Caki2 (cell line): Measurements from ENCODE around the gene ZBTB45. TPM values are rescaled to one million over a fixed set of nuclear protein-coding genes. Genes with fewer than 3 reads are reported as not detected.
"Not testable (repeated sequence)": the region's sequence is repeated elsewhere in the genome, so short reads cannot be mapped to it uniquely, and the experiment has no call there.

Experiments used
- DNase-seq: peaks from one replicate; pipeline ENCODE4 v3.0.0-alpha.2; 2015; ENCODE audit warnings: low read depth
- in situ Hi-C: cut with HindIII; loops from 2 replicates; pipeline ENCODE4 v1.10.0; 2016; ENCODE audit warnings: low sequenced_read_pairs, low pct_unique_long_range_greater_than_20kb, mixed read lengths
- total RNA-seq: library from RNA; depleted of rRNA; stranded (reverse); fragments of >200 nt; shearing (Covaris generic); gene quantifications from 2 replicates; pipeline ENCODE4 v1.2.3, GENCODE V29; 2014; ENCODE audit warnings: low replicate concordance

Gene ZBTB45
- total RNA-seq, 1 experiment from 2014 or later, result 8.9 TPM

DNA sequence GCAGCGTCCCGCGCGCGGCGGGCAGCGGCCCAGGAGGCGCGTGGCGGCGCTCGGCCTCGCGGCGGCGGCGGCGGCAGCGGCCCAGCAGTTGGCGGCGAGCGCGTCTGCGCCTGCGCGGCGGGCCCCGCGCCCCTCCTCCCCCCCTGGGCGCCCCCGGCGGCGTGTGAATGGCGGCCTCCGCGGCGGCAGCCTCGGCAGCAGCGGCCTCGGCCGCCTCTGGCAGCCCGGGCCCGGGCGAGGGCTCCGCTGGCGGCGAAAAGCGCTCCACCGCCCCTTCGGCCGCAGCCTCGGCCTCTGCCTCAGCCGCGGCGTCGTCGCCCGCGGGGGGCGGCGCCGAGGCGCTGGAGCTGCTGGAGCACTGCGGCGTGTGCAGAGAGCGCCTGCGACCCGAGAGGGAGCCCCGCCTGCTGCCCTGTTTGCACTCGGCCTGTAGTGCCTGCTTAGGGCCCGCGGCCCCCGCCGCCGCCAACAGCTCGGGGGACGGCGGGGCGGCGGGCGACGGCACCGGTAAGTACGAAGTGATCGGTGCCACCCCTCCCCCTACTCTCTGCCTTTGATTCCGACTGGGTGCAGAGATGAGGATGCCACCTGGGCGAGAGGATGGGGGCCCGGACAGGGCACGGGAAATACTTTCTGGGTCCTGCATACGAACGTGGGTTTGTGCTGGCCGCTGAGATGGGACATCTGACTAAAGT lies 25.1 kb upstream of the ZBTB45 start:
- in situ Hi-C loops, result no loop called here
- DNase-seq, result no peak

DNA sequence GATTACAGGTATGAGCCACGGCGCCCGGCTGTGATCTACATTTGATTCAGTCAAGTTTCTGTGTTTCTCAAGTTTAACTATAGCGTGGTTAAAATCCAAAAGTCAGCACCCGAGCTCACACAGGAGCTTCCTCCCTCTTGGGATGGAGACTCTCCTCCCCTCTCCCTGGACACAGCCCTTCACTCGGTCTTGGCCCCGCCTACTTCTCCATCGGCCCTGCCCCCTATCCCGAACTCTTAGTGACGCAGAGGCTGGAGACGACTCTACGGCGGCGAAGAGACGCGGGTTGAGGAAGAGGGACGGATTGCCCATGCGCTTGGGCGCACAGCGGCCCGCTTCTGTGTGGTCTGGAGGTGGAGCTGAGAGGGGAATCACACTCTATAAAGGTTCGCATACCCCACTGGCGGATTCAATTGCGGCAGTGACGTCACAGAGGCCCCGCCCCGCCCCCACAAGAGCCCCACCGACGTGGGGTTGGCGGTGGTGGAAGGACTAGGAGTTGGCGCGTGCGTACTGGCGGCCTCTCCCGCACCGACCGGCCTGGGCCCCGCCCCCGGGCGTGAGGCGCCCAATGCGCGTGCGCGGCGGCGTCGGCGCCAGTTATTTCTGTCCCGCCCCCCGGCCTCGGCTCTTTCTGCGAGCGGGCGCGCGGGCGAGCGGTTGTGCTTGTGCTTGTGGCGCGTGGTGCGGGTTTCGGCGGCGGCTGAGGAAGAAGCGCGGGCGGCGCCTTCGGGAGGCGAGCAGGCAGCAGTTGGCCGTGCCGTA lies 24.4 kb upstream of the ZBTB45 start, which contains the start of gene TRIM28:
Gene TRIM28 (plus strand): TSS at position 239 of the 765 bp plus-strand sequence. CDS start 694 bp downstream, outside the sequence.
- in situ Hi-C loops, result no loop called here
- peak; percentile 100 for DNase-seq

DNA sequence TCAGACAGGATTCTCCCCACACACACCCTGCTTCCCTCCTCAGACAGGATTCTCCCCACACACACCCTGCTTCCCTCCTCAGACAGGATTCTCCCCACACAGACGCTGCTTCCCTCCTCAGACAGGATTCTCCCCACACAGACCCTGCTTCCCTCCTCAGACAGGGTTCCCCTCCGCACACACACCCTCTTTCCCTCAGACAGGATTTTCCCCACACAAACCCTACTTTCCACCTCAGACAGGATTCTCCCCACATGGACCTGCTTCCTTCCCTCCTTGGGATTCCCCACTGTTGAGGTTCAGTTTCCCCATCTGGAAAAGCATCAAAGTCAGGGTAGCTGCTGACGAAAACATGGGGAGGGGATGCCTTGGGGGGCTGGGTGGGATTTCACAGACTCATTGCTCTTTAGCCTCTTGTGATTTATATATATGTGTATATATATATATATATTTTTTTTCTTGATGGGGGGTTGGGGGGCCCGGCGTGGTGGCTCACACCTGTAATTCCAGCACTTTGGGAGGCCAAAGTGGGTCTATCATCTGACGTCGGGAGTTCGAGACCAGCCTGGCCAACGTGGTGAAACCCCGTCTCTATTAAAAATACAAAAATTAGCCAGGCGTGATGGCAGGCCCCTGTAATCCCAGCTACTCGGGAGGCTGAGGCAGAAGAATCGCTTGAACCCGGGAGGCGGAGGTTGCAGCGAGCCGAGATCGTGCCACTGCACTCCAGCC lies 23.2 kb upstream of the ZBTB45 start:
- DNase-seq, in situ Hi-C loops: not testable (repeated sequence)

DNA sequence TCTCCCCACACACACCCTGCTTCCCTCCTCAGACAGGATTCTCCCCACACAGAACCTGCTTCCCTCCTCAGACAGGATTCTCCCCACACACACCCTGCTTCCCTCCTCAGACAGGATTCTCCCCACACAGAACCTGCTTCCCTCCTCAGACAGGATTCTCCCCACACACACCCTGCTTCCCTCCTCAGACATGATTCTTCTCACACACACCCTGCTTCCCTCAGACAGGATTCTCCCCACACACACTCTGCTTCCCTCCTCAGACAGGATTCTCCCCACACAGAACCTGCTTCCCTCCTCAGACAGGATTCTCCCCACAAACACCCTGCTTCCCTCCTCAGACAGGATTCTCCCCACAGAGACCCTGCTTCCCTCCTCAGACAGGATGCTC lies 19.6 kb upstream of the ZBTB45 start:
- in situ Hi-C loops, DNase-seq: not testable (repeated sequence)

DNA sequence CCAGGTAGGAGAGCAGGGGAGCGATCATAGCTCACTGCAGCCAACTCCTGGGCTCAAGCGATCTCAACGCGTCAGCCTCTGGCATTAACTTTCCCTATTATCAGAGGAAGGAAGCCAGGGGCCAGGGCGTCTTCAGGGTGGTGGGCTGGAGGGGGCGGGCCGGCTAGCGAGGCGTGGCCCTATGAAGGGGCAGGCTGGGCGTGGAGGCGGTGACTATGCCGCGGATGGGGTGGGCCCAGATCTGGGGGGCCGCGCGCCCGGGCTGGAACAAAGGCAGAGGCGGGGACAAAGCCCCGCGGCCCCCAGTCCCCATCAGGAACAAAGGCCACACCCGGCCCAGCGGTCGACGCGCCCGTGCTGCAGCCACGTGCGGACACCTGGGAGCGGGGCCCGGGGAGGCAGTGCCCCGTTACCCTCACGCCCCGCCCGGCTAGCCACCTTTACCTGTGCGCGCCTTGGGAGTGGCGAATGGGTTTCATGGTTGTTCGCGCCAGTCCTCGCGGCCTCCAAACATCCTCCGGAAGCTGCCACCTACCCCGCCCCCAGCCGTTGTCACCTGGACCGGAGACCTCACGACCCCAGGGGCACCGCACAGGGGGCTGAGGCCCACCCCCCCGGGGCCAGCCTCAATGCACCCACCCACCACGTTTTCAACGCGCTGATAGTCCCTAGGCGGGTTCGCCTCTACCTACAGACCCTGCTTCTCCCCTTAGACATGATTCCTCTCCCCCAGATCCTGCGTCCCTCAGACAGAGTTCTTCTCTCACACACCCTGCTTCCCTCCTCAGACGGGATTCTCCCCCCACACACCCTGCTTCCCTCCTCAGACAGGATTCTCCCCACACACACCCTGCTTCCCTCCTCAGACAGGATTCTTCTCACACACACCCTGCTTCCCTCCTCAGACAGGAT lies 18.9 kb upstream of the ZBTB45 start:
- in situ Hi-C loops, result no loop called here

DNA sequence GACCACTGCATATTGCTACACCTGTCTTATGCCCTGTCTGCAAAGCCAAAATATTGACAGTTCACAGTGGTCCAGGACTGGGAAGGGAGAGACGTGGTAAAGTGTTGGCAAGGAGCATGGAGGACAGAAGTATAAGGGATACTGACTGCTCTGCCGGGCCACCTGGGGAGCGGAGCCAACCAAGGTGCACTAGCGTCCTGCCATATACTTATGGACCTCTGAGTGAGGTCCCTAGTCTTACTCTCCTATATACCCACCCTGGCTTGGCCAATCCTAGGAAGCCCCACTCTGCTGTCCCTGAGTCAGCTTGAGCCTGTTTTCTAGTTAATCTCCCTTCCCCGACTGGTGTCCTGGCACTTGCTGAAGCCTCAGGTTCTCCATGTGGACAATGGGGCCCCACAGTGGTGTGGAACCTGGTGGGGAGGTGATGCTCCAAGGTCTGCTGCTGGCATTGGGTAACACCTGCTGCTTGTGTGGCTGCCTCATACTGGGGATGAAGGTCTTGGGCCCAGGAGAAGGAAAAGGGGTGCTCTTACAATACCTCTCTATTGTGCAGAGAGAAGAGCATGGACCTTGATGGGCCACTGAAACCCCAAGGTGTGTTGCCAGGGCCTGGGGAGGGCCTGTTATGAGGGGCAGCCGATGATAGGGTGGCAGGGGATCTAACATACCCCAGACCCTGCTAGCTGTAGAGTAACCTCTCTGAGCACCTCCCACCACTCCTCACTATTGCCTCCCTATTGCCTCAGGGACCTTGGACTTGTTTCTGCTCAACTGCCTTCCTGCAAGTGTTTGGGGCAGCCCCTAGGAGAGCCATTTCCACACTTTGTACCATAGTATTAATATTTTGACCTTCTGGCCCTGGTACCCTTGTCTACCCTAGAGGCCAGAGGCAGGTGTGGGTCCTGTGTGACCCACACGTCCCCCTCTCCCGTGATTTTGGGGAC lies 17.5 kb upstream of the ZBTB45 start:
- in situ Hi-C loops, result no loop called here
- DNase-seq, result no peak

More for the DNA sequence above, 18.9 kb upstream of the ZBTB45 start:
- no peak for DNase-seq

DNA sequence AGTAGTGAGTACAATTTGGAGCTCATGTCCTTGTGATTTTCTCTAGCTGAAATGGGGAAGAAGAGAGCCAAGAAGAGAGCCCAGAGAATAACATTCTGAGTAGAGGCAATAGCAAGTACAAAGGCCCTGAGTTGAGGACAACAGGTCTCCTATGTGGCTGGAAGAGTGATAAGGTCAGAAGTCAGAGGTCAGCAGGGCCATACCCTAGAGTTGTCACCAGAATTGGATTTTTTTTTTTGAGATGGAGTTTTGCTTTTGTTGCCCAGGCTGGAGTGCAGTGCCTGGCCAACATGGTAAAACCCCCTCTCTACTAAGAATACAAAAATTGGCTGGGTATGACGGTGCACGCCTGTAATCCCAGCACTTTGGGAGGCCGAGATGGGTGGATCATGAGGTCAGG lies 16.2 kb upstream of the ZBTB45 start:
- in situ Hi-C loops, result no loop called here
- DNase-seq, result no peak

DNA sequence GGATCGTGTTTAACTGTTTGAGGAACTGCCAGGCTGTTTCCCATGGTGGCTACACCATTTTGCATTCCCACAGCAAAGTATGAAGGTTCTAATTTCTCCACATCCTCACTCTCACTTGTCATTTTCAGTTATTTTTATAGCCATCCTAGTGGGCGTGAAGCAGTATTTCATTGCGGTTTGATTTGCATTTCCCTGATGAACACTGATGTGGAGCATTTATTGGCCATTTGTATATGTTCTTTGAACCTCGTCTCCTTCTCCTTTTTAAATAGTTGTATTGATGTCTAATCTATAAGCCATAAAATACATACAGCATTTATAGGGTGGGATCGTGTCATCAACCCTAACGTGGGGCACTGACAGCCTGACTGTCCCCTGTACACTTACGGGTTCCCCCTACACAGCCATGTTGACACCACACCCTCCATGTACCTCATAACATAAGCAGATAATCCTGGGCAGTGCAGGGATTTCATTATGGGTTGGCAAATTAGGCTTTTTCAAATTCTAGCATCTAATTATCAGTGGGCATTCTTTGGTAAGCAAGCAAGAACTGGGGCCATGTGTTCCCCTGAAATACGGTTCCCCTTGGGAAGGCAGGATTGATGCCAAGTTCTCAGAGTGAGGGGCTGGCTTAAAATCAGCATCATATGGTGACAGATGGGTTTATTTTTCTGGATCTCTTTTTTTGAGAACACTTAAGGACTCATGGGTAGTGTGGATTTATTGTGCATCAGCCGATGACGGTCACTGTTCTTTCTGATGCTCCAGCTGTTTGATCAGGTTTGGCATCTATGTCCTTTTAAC lies 11.6 kb upstream of the ZBTB45 start:
- in situ Hi-C loops, result no loop called here
- DNase-seq, result no peak

DNA sequence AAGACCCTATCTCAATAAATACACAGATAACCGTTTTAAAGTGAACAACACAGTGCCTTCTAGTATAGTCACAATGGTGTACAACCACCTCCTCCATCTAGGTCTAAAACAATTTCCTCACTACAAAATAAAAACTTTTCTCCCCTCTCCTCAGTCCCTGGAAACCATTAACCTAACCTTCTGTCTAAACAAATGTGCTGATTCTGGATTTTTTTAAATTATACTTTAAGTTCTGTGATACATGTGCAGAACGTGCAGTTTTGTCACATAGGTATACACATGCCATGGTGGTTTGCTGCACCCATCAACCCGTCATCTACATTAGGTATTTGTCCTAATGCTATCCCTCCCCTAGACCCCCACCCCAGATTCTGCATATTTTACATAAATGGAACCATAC lies 9.8 kb upstream of the ZBTB45 start:
- in situ Hi-C loops, result no loop called here
- no peak for DNase-seq

DNA sequence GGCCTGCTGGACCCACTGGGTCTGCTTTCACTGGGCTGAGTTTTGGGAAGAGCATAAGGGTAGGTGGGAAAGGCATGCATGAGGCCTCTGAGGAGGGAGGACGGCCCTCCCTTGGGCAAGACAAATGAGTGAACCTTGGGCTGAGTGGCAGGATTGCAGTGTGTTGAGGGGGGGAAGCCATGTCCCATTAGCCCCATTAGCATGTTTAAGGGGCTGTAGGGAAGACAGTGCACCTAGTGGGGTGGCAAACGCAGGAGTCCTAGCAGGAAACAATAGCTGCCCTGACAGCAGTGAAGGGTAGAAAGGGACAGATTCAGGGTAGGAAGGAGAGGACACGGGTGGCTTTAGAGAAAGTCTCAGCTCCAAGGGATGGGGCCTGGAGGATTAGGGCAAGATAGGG lies 3.1 kb upstream of the ZBTB45 start:
- no peak for DNase-seq
- in situ Hi-C loops, result no loop called here

DNA sequence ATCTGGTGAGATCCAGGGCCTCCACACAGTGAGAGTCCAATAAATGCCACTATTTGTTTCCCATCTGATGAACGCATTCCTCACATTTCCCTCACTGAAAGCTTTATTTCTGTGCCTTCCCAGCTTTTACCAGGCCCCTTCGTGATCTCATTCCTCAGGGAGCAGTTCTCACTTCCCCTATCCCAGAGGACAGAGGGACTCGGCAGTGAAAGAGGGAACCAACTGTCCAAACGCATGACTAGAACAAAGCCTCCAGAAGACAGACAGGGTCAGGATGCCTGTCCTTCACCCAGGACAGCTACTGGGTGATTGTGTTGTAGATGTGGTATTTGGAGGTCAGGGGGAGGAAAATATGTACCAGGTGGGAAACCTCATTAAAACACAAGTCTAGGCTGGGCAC lies 2.0 kb upstream of the ZBTB45 start:
- DNase-seq, result no peak
- in situ Hi-C loops, result no loop called here

DNA sequence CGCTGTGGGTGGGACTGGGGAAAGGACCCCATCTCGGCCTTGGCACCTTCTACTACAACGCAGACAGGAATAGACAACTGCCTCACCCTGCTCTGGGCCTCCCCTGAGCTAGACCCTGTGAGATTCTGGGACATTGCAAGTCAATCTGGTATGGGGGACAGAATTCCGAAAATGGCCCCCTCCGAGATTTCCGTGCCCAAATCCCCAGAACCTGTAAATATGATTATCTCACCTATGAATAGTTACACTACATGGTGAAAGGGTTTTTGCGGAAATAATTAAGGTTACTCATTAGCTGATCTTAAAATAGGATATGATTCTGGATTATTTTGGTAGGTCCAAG lies 618 bp upstream of the ZBTB45 start:
- DNase-seq, result no peak
- in situ Hi-C loops, result no loop called here

DNA sequence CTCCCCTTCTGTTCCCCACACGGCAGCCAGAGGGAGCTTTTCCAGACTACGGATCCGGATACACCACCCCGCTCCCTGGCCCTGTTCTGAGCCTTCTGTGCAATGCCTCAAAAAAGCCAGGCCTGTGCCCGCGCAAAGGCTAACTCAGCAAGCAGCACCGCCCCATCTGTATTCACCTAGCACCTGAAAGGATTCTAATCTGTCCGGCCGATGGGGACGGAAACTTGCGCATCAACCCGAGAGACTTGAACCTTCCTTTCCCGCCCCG lies 589 bp downstream of the ZBTB45 start:
- in situ Hi-C loops, result no loop called here
- DNase-seq, result peak; percentile 78

DNA sequence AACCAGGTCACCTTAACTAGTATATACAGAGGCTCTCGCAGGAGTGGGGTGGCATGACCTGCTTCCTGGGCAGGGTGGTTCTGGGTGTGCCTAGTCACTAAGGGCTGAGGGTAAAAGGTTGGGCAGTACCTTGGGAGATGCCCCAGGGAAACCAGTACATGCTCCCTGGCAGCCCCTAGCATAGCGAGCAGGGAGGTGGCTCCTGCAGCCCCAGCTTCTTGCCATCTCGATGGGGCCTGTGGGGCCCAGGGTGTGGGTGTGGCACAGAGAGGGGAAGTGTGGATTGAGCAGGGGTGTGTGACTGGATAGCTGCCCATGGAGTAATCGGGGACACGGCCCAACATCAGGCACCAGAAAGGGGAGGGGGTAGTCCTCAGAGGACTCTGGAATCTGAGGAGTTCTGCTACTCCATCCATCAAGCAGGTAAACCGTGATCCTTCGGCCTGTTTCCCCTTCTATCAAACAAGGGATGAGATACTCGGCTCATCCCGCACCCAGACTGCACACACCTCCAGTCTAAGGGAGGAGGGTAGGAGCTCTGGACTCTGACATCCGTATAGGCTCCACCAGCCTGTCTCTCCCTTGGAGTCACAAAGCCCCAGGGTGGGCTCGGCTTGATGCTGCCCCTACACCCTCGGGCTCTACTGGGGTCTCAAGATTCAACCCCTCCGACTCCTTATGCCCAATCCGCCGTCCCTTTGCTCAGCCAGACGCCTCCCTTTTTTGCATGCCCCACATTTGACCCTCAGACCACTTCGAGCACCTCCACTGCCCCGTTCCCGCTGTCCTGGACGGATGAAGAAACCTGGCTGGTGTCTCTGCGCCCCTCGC lies 1.1 kb downstream of the ZBTB45 start:
- DNase-seq, result peak; percentile 18
- in situ Hi-C loops, result no loop called here

DNA sequence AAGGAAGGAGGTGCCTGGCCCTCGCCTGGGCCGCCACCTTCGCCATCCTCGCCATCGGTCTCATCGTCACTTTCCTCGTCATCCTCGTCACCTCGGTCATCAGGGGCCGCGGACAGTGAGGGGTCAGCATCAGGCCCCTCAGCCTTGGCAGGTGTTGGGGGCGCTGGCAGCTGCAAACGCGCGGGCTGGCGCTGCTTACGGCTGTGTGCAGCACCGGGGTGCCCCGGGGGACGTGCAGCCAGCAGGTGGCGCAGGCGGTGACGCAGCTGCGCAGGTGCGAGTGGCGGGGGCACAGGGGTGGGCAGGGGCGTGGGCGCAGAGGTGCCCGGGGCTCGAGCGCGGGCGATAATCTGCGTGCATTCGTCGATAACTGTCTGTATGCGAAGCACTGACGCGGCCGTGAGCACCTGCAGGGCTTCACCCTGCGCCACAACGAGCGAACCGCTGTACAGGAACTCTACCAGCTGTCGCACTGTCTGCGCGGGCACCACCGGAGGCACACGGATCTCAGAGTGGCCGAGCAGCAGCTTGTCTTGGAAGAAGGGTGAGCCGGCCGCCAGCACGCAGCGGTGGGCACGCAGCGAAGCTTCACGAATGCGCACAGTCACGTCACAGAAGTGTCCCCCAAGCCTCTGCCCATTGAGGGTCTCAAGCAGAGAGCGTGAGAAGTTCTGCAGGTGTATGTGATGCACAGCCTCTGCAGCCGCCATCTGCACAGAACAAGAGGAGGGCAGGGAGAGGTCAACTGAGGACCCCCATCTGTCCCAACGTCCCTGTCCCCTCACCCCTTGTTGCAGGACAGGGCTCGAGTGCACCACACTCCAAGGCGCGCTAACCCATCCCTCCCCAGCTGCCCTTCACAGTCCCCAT lies 2.4 kb downstream of the ZBTB45 start:
- no peak for DNase-seq
- in situ Hi-C loops, result no loop called here
